OCI-LY1 (cell line): ENCODE measurements around the gene STAM2.
"Not testable (repeated sequence)": the region's sequence is repeated elsewhere in the genome, so short reads cannot be mapped to it uniquely, and the experiment has no call there.

Source experiments
- H2AFZ ChIP-seq: fragments of 200-600 bp; sonication (generic), shearing (Covaris generic); 2 replicates; pipeline ENCODE4 v1.6.0; 2014; ENCODE audit warnings: antibody characterized with exemption, mild to moderate bottlenecking, low read length
- H3F3A ChIP-seq: fragments of 200-600 bp; sonication (generic), shearing (Covaris generic); 2 replicates; pipeline ENCODE4 v1.6.0; 2014; ENCODE audit warnings: mild to moderate bottlenecking, antibody characterized with exemption, low read length, moderate library complexity; ENCODE audit not compliant: insufficient read depth
- H3K27ac ChIP-seq: fragments of 200-600 bp; sonication (generic); 2 replicates; pipeline ENCODE4 v1.5.1; 2014; ENCODE audit warnings: low read length, mixed run types, mild to moderate bottlenecking, low read depth; ENCODE audit not compliant: poor library complexity, severe bottlenecking
- H3K27me3 ChIP-seq: fragments of 200-600 bp; sonication (generic); 2 replicates; pipeline ENCODE4 v1.6.0; 2014; ENCODE audit warnings: antibody characterized with exemption, mild to moderate bottlenecking, low read length, moderate library complexity; ENCODE audit not compliant: insufficient read depth
- H3K36me3 ChIP-seq: fragments of 200-600 bp; sonication (generic); 2 replicates; pipeline ENCODE4 v1.6.1; 2014; ENCODE audit warnings: mild to moderate bottlenecking, antibody characterized with exemption, low read length, moderate library complexity, mixed read lengths; ENCODE audit not compliant: insufficient read depth
- H3K4me1 ChIP-seq: fragments of 200-600 bp; sonication (generic); 2 replicates; pipeline ENCODE4 v1.5.1; 2014; ENCODE audit warnings: mild to moderate bottlenecking, low read length, moderate library complexity; ENCODE audit not compliant: insufficient read depth, severe bottlenecking
- H3K4me2 ChIP-seq: fragments of 200-600 bp; sonication (generic), shearing (Covaris generic); 2 replicates; pipeline ENCODE4 v1.6.1; 2014; ENCODE audit warnings: low read length
- H3K4me3 ChIP-seq: fragments of 200-600 bp; sonication (generic); 2 replicates; pipeline ENCODE4 v1.5.1; 2014; ENCODE audit warnings: low read length, low read depth, mild to moderate bottlenecking, mixed read lengths; ENCODE audit not compliant: poor library complexity, severe bottlenecking
- H3K79me2 ChIP-seq: fragments of 200-600 bp; shearing (Covaris generic); 2 replicates; pipeline ENCODE4 v1.6.1; 2016; ENCODE audit warnings: mixed run types, low read length, mixed read lengths; ENCODE audit not compliant: insufficient read depth
- H3K9ac ChIP-seq: fragments of 200-600 bp; sonication (generic), shearing (Covaris generic); 2 replicates; pipeline ENCODE4 v1.6.1; 2014; ENCODE audit warnings: mild to moderate bottlenecking, low read length, mixed read lengths
- H3K9me2 ChIP-seq: fragments of 200-600 bp; sonication (generic), shearing (Covaris generic); 2 replicates; pipeline ENCODE4 v1.6.1; 2014; ENCODE audit warnings: low read depth, mild to moderate bottlenecking, low read length, mixed read lengths
- H3K9me3 ChIP-seq: fragments of 200-600 bp; shearing (Covaris generic); 2 replicates; pipeline ENCODE4 v1.6.1; 2014; ENCODE audit warnings: low read length, mixed read lengths
- H4K20me1 ChIP-seq: fragments of 200-600 bp; sonication (generic), shearing (Covaris generic); 2 replicates; pipeline ENCODE4 v1.6.0; 2016; ENCODE audit warnings: mild to moderate bottlenecking, low read length; ENCODE audit not compliant: insufficient read depth
- CTCF ChIP-seq: fragments of 200-600 bp; sonication (generic), shearing (Covaris generic); IDR thresholded peaks from 2 replicates; pipeline ENCODE4 v1.5.1; 2017; ENCODE audit warnings: mild to moderate bottlenecking, antibody characterized with exemption, low read length, moderate library complexity, mixed read lengths
- EZH2 ChIP-seq: fragments of 200-600 bp; sonication (generic), shearing (Covaris generic); IDR thresholded peaks from 2 replicates; pipeline ENCODE4 v1.8.0; 2017; ENCODE audit warnings: borderline replicate concordance, mixed run types, mild to moderate bottlenecking, antibody characterized with exemption, low read length, moderate library complexity, mixed read lengths

The STAM2 gene

GRCh38 chr2:152174574-152174973, 989 bp downstream of the STAM2 start:
- TF ChIP-seq EZH2 (no peak), CTCF (no peak)
- no peak overlapping the region for H2AFZ ChIP-seq
- peak overlapping the region; percentile 81 for H3K4me2 ChIP-seq
- H4K20me1 ChIP-seq, result no peaks in the 10 kb centered on the region
- no peaks in the 10 kb centered on the region for H3K36me3 ChIP-seq
- peak overlapping the region; percentile 82 for H3K4me3 ChIP-seq
- no peaks in the 10 kb centered on the region for H3K9me3 ChIP-seq
- H3K27me3 ChIP-seq, result no peaks in the 10 kb centered on the region
- no peaks in the 10 kb centered on the region for H3K9me2 ChIP-seq
- H3K27ac ChIP-seq, result no peak overlapping the region
- peaks cover 28% of the 10 kb centered on the region for H3K4me1 ChIP-seq
- peak overlapping the region; percentile 72 for H3K9ac ChIP-seq
- peaks cover 37% of the 10 kb centered on the region for H3K79me2 ChIP-seq
- no peaks in the 10 kb centered on the region for H3F3A ChIP-seq

- Histone ChIP-seq H2AFZ (no peak overlapping the region), H3K27ac (no peak overlapping the region), H3K36me3 (no peaks in the 10 kb centered on the region), H3K79me2 (peaks cover 42% of the 10 kb centered on the region), H3K4me3 (no peak overlapping the region), H3F3A (no peaks in the 10 kb centered on the region), H3K27me3 (no peaks in the 10 kb centered on the region), H3K9ac (no peak overlapping the region), H3K9me3 (no peaks in the 10 kb centered on the region), H3K4me1 (peaks cover 28% of the 10 kb centered on the region), H3K4me2 (peak overlapping the region; percentile 81), H3K9me2 (no peaks in the 10 kb centered on the region), H4K20me1 (no peaks in the 10 kb centered on the region)
- TF ChIP-seq CTCF (no peak), EZH2 (no peak)
Measured at GRCh38 chr2:152173831-152174230, 1.7 kb downstream of the STAM2 start.

GRCh38 chr2:152172201-152172785, 3.3 kb downstream of the STAM2 start:
- H3K27ac ChIP-seq, H3K4me2 ChIP-seq, H3K36me3 ChIP-seq, H3K9me3 ChIP-seq, H3K9ac ChIP-seq, H3K4me3 ChIP-seq, H3F3A ChIP-seq, H2AFZ ChIP-seq, H3K9me2 ChIP-seq, H4K20me1 ChIP-seq, H3K27me3 ChIP-seq: not testable (repeated sequence)
- H3K4me1 ChIP-seq, result peaks cover 29% of the 10 kb centered on the region
- H3K79me2 ChIP-seq, result peaks cover 50% of the 10 kb centered on the region

- H3K79me2 ChIP-seq, result peaks cover 56% of the 10 kb centered on the region
- no peak overlapping the region for H3K27ac ChIP-seq
- no peak overlapping the region for H2AFZ ChIP-seq
- H3K4me2 ChIP-seq, result no peak overlapping the region
- H4K20me1 ChIP-seq, result no peaks in the 10 kb centered on the region
- TF ChIP-seq EZH2 (no peak), CTCF (no peak)
- no peak overlapping the region for H3K9ac ChIP-seq
- no peaks in the 10 kb centered on the region for H3K9me2 ChIP-seq
- no peaks in the 10 kb centered on the region for H3K9me3 ChIP-seq
- H3K27me3 ChIP-seq, result no peaks in the 10 kb centered on the region
- H3K4me1 ChIP-seq, result peaks cover 34% of the 10 kb centered on the region
- H3K4me3 ChIP-seq, result no peak overlapping the region
- H3K36me3 ChIP-seq, result no peaks in the 10 kb centered on the region
- H3F3A ChIP-seq, result no peaks in the 10 kb centered on the region
Measured at GRCh38 chr2:152171718-152172117, 3.8 kb downstream of the STAM2 start.

GRCh38 chr2:152169158-152169557, 6.4 kb downstream of the STAM2 start:
- not testable (repeated sequence) for H3K9me3 ChIP-seq, H3K36me3 ChIP-seq, H3K27ac ChIP-seq, H2AFZ ChIP-seq, H3K9me2 ChIP-seq, H3K9ac ChIP-seq, H3K4me3 ChIP-seq, H3K27me3 ChIP-seq, H3F3A ChIP-seq, H3K4me2 ChIP-seq, H4K20me1 ChIP-seq
- Histone ChIP-seq H3K79me2 (peaks cover 68% of the 10 kb centered on the region), H3K4me1 (peaks cover 23% of the 10 kb centered on the region)
